Measurements from ENCODE around the gene BMPR2. TPM values are rescaled to one million over a fixed set of nuclear protein-coding genes. Genes with fewer than 3 reads are reported as not detected.
A peak's percentile ranks its signal among the peaks of the same experiment; 100 is the strongest.

The BMPR2 gene
- 66.9 TPM for total RNA-seq
- 12.5 TPM for polyA plus RNA-seq (ENCODE audit: insufficient read depth, low read depth, low replicate concordance)
- long read RNA-seq, donor 1, full-length matches to known transcripts, result 1 of 1 reads
- long read RNA-seq, donor 1, partial matches to known transcripts, result 0 of 1 reads
- long read RNA-seq, donor 1, other reads (novel, unspliced or antisense), result 0 of 1 reads
- long read RNA-seq, donor 2, full-length matches to known transcripts, result 2 of 2 reads
- long read RNA-seq, donor 2, partial matches to known transcripts, result 0 of 2 reads
- long read RNA-seq, donor 2, other reads (novel, unspliced or antisense), result 0 of 2 reads
- long read RNA-seq, donor 3, full-length matches to known transcripts, result 2 of 9 reads
- long read RNA-seq, donor 3, partial matches to known transcripts, result 7 of 9 reads
- long read RNA-seq, donor 3, other reads (novel, unspliced or antisense), result 0 of 9 reads
- long read RNA-seq, donor 4, full-length matches to known transcripts, result 1 of 25 reads
- long read RNA-seq, donor 4, partial matches to known transcripts, result 24 of 25 reads
- long read RNA-seq, donor 4, other reads (novel, unspliced or antisense), result 0 of 25 reads
- long read RNA-seq, donor 5, result 0 reads
- long read RNA-seq, donor 6, result 0 reads
- long read RNA-seq, donor 7, full-length matches to known transcripts, result 8 of 30 reads
- long read RNA-seq, donor 7, partial matches to known transcripts, result 8 of 30 reads
- long read RNA-seq, donor 7, other reads (novel, unspliced or antisense), result 14 of 30 reads
- long read RNA-seq, donor 8, full-length matches to known transcripts, result 1 of 9 reads
- long read RNA-seq, donor 8, partial matches to known transcripts, result 8 of 9 reads
- long read RNA-seq, donor 8, other reads (novel, unspliced or antisense), result 0 of 9 reads
- long read RNA-seq, donor 9, result 0 reads
- long read RNA-seq, donor 10, partial matches to known transcripts, result 22 of 22 reads
- long read RNA-seq, donor 10, other reads (novel, unspliced or antisense), result 0 of 22 reads

DNA sequence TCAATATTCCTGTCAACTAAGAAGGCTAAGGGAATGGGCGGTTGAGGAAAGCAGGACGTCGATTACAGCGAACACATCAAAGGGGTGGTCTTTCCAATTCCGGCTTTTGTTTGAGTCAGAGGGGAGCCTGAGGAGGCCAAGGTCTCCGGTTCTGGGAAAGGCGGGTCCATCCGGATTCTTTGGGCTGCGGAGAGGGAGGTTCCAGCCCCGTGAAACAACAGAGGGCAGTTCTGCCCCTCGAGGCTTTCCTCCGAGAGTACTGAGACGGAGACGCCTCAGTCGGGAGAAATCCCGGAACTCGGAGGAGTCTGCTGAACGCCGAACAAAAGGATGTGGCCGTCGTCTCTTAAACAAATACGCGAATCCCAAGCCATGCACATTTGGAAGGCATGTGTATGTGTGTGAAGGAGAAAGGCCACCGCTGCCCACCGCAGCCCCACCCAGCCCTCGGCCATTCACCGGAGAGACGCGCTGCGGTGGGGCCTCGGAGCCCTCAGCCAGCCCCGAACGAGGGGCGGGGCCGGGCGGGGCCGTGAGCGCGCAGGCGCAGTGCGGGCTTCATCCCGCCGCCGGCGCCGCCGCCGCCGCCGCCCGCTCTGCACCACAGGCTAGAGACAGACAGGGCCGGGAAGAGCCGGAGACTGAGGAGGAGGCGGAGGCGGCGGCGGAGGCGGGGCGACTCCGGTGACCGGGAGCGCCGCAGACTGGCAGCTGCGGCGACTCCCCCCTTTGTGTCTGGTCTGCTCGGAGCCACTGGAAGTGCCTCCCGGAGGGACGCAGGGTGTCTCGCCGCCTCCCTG lies at the start of gene BMPR2:
TSS of gene BMPR2 (plus strand) at position 719 of the 800 bp plus-strand sequence. CDS start 1,148 bp downstream, outside the sequence.
- peak within 1 kb of the TSS; percentile 93 to 97 for H3K27ac ChIP-seq (ENCODE audit: low read depth in 2 of 2, low read length in 2 of 2)
- no peaks in the 10 kb centered on the region for H3K27me3 ChIP-seq (ENCODE audit: control insufficient read depth, insufficient read depth, low read length)
- TF ChIP-seq, protein P1, sequence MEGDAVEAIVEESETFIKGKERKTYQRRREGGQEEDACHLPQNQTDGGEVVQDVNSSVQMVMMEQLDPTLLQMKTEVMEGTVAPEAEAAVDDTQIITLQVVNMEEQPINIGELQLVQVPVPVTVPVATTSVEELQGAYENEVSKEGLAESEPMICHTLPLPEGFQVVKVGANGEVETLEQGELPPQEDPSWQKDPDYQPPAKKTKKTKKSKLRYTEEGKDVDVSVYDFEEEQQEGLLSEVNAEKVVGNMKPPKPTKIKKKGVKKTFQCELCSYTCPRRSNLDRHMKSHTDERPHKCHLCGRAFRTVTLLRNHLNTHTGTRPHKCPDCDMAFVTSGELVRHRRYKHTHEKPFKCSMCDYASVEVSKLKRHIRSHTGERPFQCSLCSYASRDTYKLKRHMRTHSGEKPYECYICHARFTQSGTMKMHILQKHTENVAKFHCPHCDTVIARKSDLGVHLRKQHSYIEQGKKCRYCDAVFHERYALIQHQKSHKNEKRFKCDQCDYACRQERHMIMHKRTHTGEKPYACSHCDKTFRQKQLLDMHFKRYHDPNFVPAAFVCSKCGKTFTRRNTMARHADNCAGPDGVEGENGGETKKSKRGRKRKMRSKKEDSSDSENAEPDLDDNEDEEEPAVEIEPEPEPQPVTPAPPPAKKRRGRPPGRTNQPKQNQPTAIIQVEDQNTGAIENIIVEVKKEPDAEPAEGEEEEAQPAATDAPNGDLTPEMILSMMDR (IDR thresholded peaks at IDR 0.05; ENCODE audit: borderline replicate concordance, extremely low read depth, insufficient read depth), result no peak
- no peaks in the 10 kb centered on the region for H3K9me3 ChIP-seq (ENCODE audit: control insufficient read depth in 2 of 3, insufficient read depth in 1 of 3, low read length in 3 of 3)
- H3K4me3 ChIP-seq (ENCODE audit: low read length in 3 of 3), result peak within 1 kb of the TSS; percentile 90 to 96 (median 91)
- H3K36me3 ChIP-seq (ENCODE audit: control insufficient read depth in 2 of 3, insufficient read depth in 3 of 3, low read length in 3 of 3), result no peaks in the 10 kb centered on the region
- intact Hi-C loops (cut with DNase I), result no loop called here
- FAIRE-seq (no peak), DNase-seq (peak; percentile 94 to 97 (median 96))
- H3K4me1 ChIP-seq (ENCODE audit: control insufficient read depth in 2 of 3, insufficient read depth in 2 of 3, low read depth in 1 of 3, low read length in 3 of 3), result peaks cover 0 to 7% (median 0%) of the 10 kb centered on the region in 3 donors
- H3K9ac ChIP-seq (ENCODE audit: low read length in 3 of 3), result peak within 1 kb of the TSS; percentile 52 to 98 (median 85)

DNA sequence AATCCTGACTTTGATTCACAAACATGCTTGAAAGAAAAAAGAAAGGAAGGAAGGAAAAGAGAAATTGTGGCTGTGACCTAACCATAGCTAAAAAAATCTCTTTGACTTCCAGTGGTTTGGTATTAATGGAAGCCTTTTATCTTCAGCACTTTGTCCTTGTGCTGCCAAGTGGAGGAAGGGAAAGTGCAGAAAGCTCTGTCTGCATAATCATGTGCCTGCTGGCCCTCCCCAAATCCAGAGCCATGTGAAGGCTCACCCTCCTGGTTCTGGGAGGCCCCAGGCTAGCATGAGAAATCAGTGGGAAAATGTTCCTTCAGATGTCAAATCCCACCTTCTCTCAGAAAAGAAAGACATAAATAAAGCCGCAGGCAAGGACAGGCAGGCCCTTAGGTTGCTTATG lies 48.3 kb upstream of the BMPR2 start:
- H3K9ac ChIP-seq (ENCODE audit: low read length in 3 of 3), result no peak overlapping the region
- H3K27ac ChIP-seq (ENCODE audit: low read depth in 2 of 2, low read length in 2 of 2), result no peak overlapping the region
- TF ChIP-seq, protein P1 (IDR thresholded peaks at IDR 0.05; ENCODE audit: borderline replicate concordance, extremely low read depth, insufficient read depth), result no peak
- DNase-seq (no peak), FAIRE-seq (no peak)
- no peaks in the 10 kb centered on the region for H3K27me3 ChIP-seq (ENCODE audit: control insufficient read depth, insufficient read depth, low read length)
- no peak overlapping the region for H3K4me3 ChIP-seq (ENCODE audit: low read length in 3 of 3)
- no peaks in the 10 kb centered on the region for H3K36me3 ChIP-seq (ENCODE audit: control insufficient read depth in 2 of 3, insufficient read depth in 3 of 3, low read length in 3 of 3)
- H3K9me3 ChIP-seq (ENCODE audit: control insufficient read depth in 2 of 3, insufficient read depth in 1 of 3, low read length in 3 of 3), result no peaks in the 10 kb centered on the region
- intact Hi-C loops (cut with DNase I), result no loop called here
- H3K4me1 ChIP-seq (ENCODE audit: control insufficient read depth in 2 of 3, insufficient read depth in 2 of 3, low read depth in 1 of 3, low read length in 3 of 3), result no peaks in the 10 kb centered on the region

DNA sequence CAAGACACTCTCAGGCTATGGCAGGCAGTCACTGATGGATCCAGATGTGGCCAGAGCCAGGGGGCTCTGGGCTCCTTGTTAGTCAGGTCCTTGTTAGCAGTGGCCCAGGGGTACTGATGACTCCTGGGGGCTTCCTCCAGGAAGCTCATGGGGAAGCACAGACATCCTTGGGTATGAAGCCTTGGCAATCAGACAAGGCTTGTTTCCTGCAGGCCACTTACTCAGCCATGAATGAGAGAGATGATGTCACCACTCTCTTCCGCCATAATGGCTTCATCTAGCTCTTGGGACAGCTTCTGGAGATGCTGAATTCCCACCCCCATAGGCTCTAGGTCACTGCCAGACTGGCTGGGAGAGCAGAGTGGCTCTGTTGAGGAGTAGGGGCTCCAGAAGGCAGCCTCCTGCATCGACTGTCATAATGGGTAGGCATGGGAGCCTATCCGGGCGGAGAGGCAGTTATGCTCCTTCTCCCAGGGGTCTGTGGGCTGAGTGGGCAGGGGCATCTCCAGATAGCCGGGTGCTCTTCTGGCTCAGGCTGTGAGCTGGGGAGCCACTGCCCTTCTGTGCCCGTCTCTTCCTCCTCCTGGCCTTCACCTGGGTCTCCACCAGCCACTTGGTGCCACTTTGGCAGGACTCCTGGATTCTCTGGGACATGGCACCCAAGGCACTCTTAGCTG lies 40.2 kb upstream of the BMPR2 start:
- no peak overlapping the region for H3K27ac ChIP-seq (ENCODE audit: low read depth in 2 of 2, low read length in 2 of 2)
- H3K9ac ChIP-seq (ENCODE audit: low read length in 3 of 3), result no peak overlapping the region
- TF ChIP-seq, protein P1 (IDR thresholded peaks at IDR 0.05; ENCODE audit: borderline replicate concordance, extremely low read depth, insufficient read depth), result no peak
- H3K4me3 ChIP-seq (ENCODE audit: low read length in 3 of 3), result no peak overlapping the region
- H3K36me3 ChIP-seq (ENCODE audit: control insufficient read depth in 2 of 3, insufficient read depth in 3 of 3, low read length in 3 of 3), result no peaks in the 10 kb centered on the region
- no peaks in the 10 kb centered on the region for H3K4me1 ChIP-seq (ENCODE audit: control insufficient read depth in 2 of 3, insufficient read depth in 2 of 3, low read depth in 1 of 3, low read length in 3 of 3)
- no peaks in the 10 kb centered on the region for H3K27me3 ChIP-seq (ENCODE audit: control insufficient read depth, insufficient read depth, low read length)
- H3K9me3 ChIP-seq (ENCODE audit: control insufficient read depth in 2 of 3, insufficient read depth in 1 of 3, low read length in 3 of 3), result no peaks in the 10 kb centered on the region
- intact Hi-C loops (cut with DNase I), result no loop called here
- DNase-seq (peak in 1 of 5 donors; percentile 9), FAIRE-seq (no peak)

Measured in kidney (tissue), 22 donors.